Hepatocyte (in vitro differentiated cells): Measurements from ENCODE around the gene PAH. TPM values are rescaled to one million over a fixed set of nuclear protein-coding genes. Genes with fewer than 3 reads are reported as not detected.
A peak's percentile ranks its signal among the peaks of the same experiment; 100 is the strongest.

ENCODE experiments used
- DNase-seq: peaks from one replicate; pipeline ENCODE4 v3.0.0-alpha.2; 2016; ENCODE audit warnings: low spot score
- H2AFZ ChIP-seq: fragments of 200-600 bp; sonication (generic); 2 replicates; pipeline ENCODE4 v1.6.0; 2016; ENCODE audit warnings: antibody characterized with exemption, mild to moderate bottlenecking
- H3K27ac ChIP-seq: fragments of 200-600 bp; sonication (generic); 2 replicates; pipeline ENCODE4 v1.5.1; 2016; ENCODE audit warnings: mild to moderate bottlenecking
- H3K27me3 ChIP-seq: fragments of 200-600 bp; sonication (generic); 2 replicates; pipeline ENCODE4 v1.6.1; 2016
- H3K36me3 ChIP-seq: fragments of 200-600 bp; sonication (generic); replicated peaks from 2 replicates; pipeline ENCODE4 v1.5.1; 2016; ENCODE audit warnings: low read depth; ENCODE audit not compliant: insufficient read depth
- H3K4me1 ChIP-seq: fragments of 200-600 bp; sonication (generic); 2 replicates; pipeline ENCODE4 v1.5.1; 2016; ENCODE audit warnings: mild to moderate bottlenecking, moderate library complexity; ENCODE audit not compliant: insufficient read depth
- H3K4me2 ChIP-seq: fragments of 200-600 bp; sonication (generic); 2 replicates; pipeline ENCODE4 v1.6.0; 2016
- H3K4me3 ChIP-seq: fragments of 200-600 bp; sonication (generic); 2 replicates; pipeline ENCODE4 v1.5.1; 2016; ENCODE audit warnings: mild to moderate bottlenecking
- H3K79me2 ChIP-seq: fragments of 200-600 bp; sonication (generic); 2 replicates; pipeline ENCODE4 v1.6.0; 2017; ENCODE audit warnings: mild to moderate bottlenecking
- H3K9me2 ChIP-seq: fragments of 200-600 bp; sonication (generic); replicated peaks from 2 replicates; pipeline ENCODE4 v1.6.0; 2017; ENCODE audit warnings: mild to moderate bottlenecking; ENCODE audit not compliant: insufficient read depth
- H3K9me3 ChIP-seq: fragments of 200-600 bp; sonication (generic); 2 replicates; pipeline ENCODE4 v1.5.1; 2016; ENCODE audit warnings: low read depth, mild to moderate bottlenecking
- H4K20me1 ChIP-seq: fragments of 200-600 bp; sonication (generic); 2 replicates; pipeline ENCODE4 v1.6.0; 2016; ENCODE audit warnings: mild to moderate bottlenecking; ENCODE audit not compliant: insufficient read depth, poor library complexity, severe bottlenecking
- EZH2 ChIP-seq: fragments of 200-600 bp; sonication (generic); IDR thresholded peaks from 2 replicates; pipeline ENCODE4 v1.6.1; 2016; ENCODE audit warnings: antibody characterized with exemption, mild to moderate bottlenecking, borderline replicate concordance
- EZH2phosphoT487 ChIP-seq: fragments of 200-600 bp; sonication (generic); IDR thresholded peaks from one replicate; pipeline ENCODE4 v1.6.1; 2018; ENCODE audit warnings: antibody characterized with exemption, mild to moderate bottlenecking, low read depth, moderate library complexity; ENCODE audit not compliant: unreplicated experiment, severe bottlenecking
- WGBS: methylation state at CpG from one replicate; pipeline ENCODE4 v1.1.6; 2016; ENCODE audit warnings: low lambda C conversion rate; ENCODE audit errors: missing lambda C conversion rate; 5-methylcytosine and 5-hydroxymethylcytosine counted together
- polyA plus RNA-seq: library from polyadenylated mRNA; unstranded; fragments of >200 nt; fragmentation: Nextera tagmentation; extraction: Ambion mirVana; gene quantifications from 2 replicates; pipeline ENCODE4 v1.2.1, GENCODE V29; 2016
- total RNA-seq: library from RNA; depleted of rRNA; stranded (reverse); fragments of >200 nt; gene quantifications from 2 replicates; pipeline ENCODE4 v1.2.3, GENCODE V29; 2014
- TF ChIP-seq, protein P1 (sequence below): fragments of 200-600 bp; sonication (generic); IDR thresholded peaks from 2 replicates; pipeline ENCODE4 v1.5.1; 2016; ENCODE audit warnings: antibody characterized with exemption, mild to moderate bottlenecking; ENCODE audit not compliant: poor library complexity

The PAH gene
- total and polyA plus RNA-seq, 2 experiments from 2014 or later, result 76.1 to 203 TPM

DNA sequence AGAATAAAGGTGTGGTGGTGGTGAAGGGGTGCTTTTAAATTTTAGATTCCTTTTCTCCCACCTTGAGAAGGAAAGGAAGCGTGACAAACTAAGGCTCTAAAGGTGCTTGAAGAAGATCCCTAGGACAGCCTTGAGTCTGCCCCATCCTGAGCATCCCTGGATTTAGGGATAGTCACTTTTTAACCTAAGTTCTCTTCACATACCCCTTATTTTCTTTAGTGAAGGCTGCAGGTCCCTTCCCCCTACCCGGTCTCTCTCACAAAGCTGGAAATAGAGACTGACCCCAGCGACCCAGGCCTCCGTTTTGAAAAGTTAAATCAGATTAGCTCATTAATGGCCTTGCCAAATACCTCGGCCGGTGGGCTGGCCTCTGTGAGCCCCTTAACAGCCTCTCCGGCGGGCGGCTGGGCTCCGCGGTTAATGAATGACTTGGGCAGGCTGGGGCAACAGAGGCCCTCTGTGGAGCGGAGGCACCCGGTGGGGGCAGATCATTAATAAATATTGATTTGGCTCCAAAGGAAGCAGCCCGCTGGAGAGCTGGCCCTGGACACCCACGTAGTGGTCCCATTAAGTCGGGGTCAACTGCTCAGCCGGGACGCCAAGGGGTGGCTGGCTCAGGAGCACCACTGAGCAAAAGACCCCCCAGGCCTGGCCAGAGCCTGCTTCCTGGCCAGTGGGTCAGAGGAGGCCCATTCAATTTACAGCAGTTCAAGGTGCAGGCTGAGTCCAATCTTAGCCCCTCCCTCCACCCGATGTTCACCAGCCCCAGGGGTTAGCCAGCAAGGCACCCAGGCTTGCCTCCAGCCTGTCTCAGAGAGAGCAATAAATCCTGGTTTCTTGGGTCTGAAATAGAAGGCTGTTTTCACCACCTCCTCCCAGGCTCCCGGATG lies 31.8 kb downstream of the PAH start:
- Histone ChIP-seq H4K20me1 (no peaks in the 10 kb centered on the region), H3K9me3 (no peaks in the 10 kb centered on the region), H3K79me2 (no peaks in the 10 kb centered on the region), H3K4me2 (peak overlapping the region; percentile 68), H3K27me3 (no peaks in the 10 kb centered on the region), H3K9me2 (no peaks in the 10 kb centered on the region), H2AFZ (peak overlapping the region; percentile 27), H3K4me3 (no peak overlapping the region), H3K4me1 (no peaks in the 10 kb centered on the region), H3K36me3 (no peaks in the 10 kb centered on the region), H3K27ac (peak overlapping the region; percentile 87)
- WGBS, result 41% methylated on average over 20 of the region's 20 CpGs
- peak; percentile 64 for DNase-seq
- TF ChIP-seq EZH2phosphoT487 (no peak), EZH2 (no peak)
- TF ChIP-seq, protein P1, sequence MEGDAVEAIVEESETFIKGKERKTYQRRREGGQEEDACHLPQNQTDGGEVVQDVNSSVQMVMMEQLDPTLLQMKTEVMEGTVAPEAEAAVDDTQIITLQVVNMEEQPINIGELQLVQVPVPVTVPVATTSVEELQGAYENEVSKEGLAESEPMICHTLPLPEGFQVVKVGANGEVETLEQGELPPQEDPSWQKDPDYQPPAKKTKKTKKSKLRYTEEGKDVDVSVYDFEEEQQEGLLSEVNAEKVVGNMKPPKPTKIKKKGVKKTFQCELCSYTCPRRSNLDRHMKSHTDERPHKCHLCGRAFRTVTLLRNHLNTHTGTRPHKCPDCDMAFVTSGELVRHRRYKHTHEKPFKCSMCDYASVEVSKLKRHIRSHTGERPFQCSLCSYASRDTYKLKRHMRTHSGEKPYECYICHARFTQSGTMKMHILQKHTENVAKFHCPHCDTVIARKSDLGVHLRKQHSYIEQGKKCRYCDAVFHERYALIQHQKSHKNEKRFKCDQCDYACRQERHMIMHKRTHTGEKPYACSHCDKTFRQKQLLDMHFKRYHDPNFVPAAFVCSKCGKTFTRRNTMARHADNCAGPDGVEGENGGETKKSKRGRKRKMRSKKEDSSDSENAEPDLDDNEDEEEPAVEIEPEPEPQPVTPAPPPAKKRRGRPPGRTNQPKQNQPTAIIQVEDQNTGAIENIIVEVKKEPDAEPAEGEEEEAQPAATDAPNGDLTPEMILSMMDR, result no peak

DNA sequence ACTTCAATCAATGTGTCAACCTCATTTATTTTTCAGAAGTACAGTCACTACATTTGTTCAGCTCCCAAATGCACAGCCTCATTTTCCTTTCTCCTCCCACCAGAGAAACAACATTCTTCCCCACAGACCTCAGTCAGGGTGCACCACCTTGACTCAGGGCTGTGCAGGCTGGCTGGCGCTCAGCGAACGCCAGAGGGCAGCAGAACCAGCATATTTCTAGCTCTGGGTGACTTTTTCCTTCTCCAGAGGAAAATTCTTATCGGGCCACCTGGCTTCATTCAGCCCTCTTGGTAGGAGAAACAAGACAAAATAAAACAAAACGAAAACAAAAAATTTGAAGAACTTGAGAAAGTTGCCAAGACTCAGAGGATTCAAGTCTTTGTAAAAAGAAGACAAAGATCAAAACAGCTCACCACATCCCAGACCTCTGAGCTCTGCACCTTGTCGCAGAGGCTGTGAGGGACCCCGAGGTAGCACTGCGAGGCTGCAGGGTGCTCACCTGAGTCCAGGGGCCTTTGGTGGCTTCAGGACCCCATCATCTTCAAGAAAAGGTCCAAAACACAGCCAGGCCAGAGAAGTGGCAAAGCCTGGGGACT lies 33.7 kb downstream of the PAH start:
- peak; percentile 80 for DNase-seq
- H3K36me3 ChIP-seq, result no peaks in the 10 kb centered on the region
- H3K4me2 ChIP-seq, result no peak overlapping the region
- no peak for TF ChIP-seq EZH2
- TF ChIP-seq EZH2phosphoT487, result no peak
- TF ChIP-seq, protein P1, result peak; percentile 96
- no peak overlapping the region for H3K27ac ChIP-seq
- no peak overlapping the region for H2AFZ ChIP-seq
- H3K9me2 ChIP-seq, result no peaks in the 10 kb centered on the region
- 36% methylated on average over 8 of the region's 8 CpGs for WGBS
- no peak overlapping the region for H3K4me3 ChIP-seq
- H3K79me2 ChIP-seq, result no peaks in the 10 kb centered on the region
- H4K20me1 ChIP-seq, result no peaks in the 10 kb centered on the region
- no peaks in the 10 kb centered on the region for H3K9me3 ChIP-seq
- no peaks in the 10 kb centered on the region for H3K4me1 ChIP-seq
- H3K27me3 ChIP-seq, result no peaks in the 10 kb centered on the region

DNA sequence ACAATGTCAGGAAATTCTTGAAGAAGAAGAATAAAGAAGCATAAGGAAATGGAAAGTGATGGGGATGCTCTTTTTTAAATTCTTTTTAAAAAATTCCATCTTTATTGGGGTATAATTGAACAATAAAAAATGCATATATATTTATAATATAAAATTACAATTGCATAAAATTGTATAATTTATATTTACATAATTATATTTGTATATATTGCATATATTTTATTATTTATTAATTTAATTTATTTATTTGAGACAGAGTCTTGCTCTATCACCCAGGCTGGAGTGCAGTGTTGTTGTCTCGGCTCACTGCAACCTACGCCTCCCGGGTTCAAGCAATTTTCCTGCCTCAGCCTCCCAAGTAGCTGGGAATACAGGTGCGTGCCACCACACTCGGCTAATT lies 36.3 kb downstream of the PAH start:
- DNase-seq, result no peak
- TF ChIP-seq EZH2phosphoT487, result no peak
- 96% methylated on average over 5 of the region's 5 CpGs for WGBS
- Histone ChIP-seq H2AFZ (no peak overlapping the region), H3K36me3 (no peaks in the 10 kb centered on the region), H3K4me2 (no peak overlapping the region), H3K27ac (no peak overlapping the region), H3K4me1 (no peaks in the 10 kb centered on the region), H3K9me3 (no peaks in the 10 kb centered on the region), H3K79me2 (no peaks in the 10 kb centered on the region), H3K4me3 (no peak overlapping the region), H4K20me1 (no peaks in the 10 kb centered on the region), H3K9me2 (no peaks in the 10 kb centered on the region), H3K27me3 (no peaks in the 10 kb centered on the region)

DNA sequence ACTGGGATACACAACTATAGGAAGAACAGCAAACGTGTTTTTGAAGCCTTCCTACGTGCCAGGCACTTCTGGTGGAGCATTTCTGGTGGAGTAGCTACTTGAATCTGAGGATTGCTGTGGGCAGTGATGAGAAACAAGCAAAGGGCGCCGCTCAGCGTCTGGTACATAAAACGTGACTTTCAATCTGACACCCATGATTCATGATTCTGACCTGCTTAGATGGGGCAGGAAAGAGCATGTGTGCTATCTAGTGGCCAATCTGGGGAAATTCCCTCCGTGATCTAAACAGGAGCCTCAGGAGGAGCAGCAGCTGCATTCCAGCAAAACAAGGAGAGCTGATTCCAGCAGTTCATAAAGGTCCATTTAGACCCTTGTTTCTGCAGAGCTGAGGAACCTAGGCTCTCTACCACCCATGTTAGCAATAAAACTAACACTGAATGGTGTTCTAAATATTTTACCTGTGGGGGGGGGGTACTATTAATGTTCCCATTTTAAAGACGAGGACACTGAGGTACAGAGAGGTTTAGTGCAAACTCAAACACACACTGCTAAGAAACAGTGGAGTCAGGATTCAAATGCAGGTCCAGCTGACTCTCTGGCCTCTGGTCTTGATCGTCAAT lies 37.8 kb downstream of the PAH start:
- no peak for TF ChIP-seq EZH2
- TF ChIP-seq, protein P1, result peak; percentile 63
- WGBS, result 30% methylated on average over 9 of the region's 9 CpGs
- DNase-seq, result peak; percentile 82

More for the DNA sequence above, 37.8 kb downstream of the PAH start:
- no peaks in the 10 kb centered on the region for H3K9me2 ChIP-seq
- H3K79me2 ChIP-seq, result no peaks in the 10 kb centered on the region
- H3K27me3 ChIP-seq, result no peaks in the 10 kb centered on the region
- H3K9me3 ChIP-seq, result no peaks in the 10 kb centered on the region
- H3K4me3 ChIP-seq, result no peak overlapping the region
- H4K20me1 ChIP-seq, result no peaks in the 10 kb centered on the region
- no peak overlapping the region for H3K27ac ChIP-seq
- H3K36me3 ChIP-seq, result no peaks in the 10 kb centered on the region
- H3K4me2 ChIP-seq, result peak overlapping the region; percentile 48
- H2AFZ ChIP-seq, result no peak overlapping the region
- H3K4me1 ChIP-seq, result no peaks in the 10 kb centered on the region
